Activated naive CD8-positive, alpha-beta T cell treated with anti-CD3 and anti-CD28 coated beads, Interleukin-2, amount 50 U/mL, for 16 hours (primary cell): ENCODE results near the gene CCL17.
"Not testable (repeated sequence)": the region's sequence is repeated elsewhere in the genome, so short reads cannot be mapped to it uniquely, and the experiment has no call there.

Source experiments
- DNase-seq: peaks from one replicate; pipeline ENCODE4 v3.0.0-alpha.2; 2020; ENCODE audit warnings: low read depth, low spot score

The CCL17 gene

GRCh38 chr16:57430955-57431354 is 26.4 kb downstream of the CCL17 start:
- no peak for DNase-seq

GRCh38 chr16:57432505-57432904 is 27.9 kb downstream of the CCL17 start:
- no peak for DNase-seq

- no peak for DNase-seq
Observed at GRCh38 chr16:57432989-57433388, 28.4 kb downstream of the CCL17 start.

- DNase-seq: no peak
Observed at GRCh38 chr16:57434003-57434402, 29.4 kb downstream of the CCL17 start.

- no peak for DNase-seq
Observed at GRCh38 chr16:57435838-57436237, 31.3 kb downstream of the CCL17 start.

GRCh38 chr16:57439947-57440346 is 35.4 kb downstream of the CCL17 start:
- DNase-seq: not testable (repeated sequence)

- not testable (repeated sequence) for DNase-seq
Observed at GRCh38 chr16:57440551-57440950, 36.0 kb downstream of the CCL17 start.

- no peak for DNase-seq
Observed at GRCh38 chr16:57444711-57445110, 40.1 kb downstream of the CCL17 start.

- no peak for DNase-seq
Observed at GRCh38 chr16:57445510-57445909, 40.9 kb downstream of the CCL17 start.

- no peak for DNase-seq
Observed at GRCh38 chr16:57446531-57447185, 42.1 kb downstream of the CCL17 start.

GRCh38 chr16:57447186-57447962 is 42.8 kb downstream of the CCL17 start, which contains the start of the genes CIAPIN1 and COQ9:
CIAPIN1 (minus strand) TSS chr16:57447385; CDS start chr16:57440928, 6,457 bp downstream.
COQ9 (plus strand) TSS chr16:57447479; CDS start chr16:57447506, 27 bp downstream.
- DNase-seq: peak; percentile 82

GRCh38 chr16:57452021-57452420 is 47.5 kb downstream of the CCL17 start:
- DNase-seq: no peak

- DNase-seq: peak; percentile 82
Observed at GRCh38 chr16:57462209-57462977, 57.8 kb downstream of the CCL17 start, which contains the start of gene POLR2C. POLR2C (plus strand) TSS chr16:57462679; CDS start chr16:57462725, 46 bp downstream.

- DNase-seq: no peak
Observed at GRCh38 chr16:57462978-57463362, 58.4 kb downstream of the CCL17 start.

- no peak for DNase-seq
Observed at GRCh38 chr16:57464523-57464922, 60.0 kb downstream of the CCL17 start.
